CD4-positive, alpha-beta T cell treated with Interleukin-12 subunit alpha and Interleukin-12 subunit beta, for 1 hour (primary cell): ENCODE results near the gene ABCD2.
"Not testable (repeated sequence)": the region's sequence is repeated elsewhere in the genome, so short reads cannot be mapped to it uniquely, and the experiment has no call there.

Experiments used
- DNase-seq: peaks from one replicate; pipeline ENCODE4 v3.0.0-alpha.2; 2020

Gene ABCD2

GRCh38 chr12:39619660-39620433, at the start of gene ABCD2:
Gene ABCD2, minus strand, starts transcription at chr12:39619803. Its CDS starts 188 bp downstream, at chr12:39619615.
- DNase-seq: peak; percentile 88

- no peak for DNase-seq
Observed at GRCh38 chr12:39660101-39660500, 40.5 kb upstream of the ABCD2 start.

DNA sequence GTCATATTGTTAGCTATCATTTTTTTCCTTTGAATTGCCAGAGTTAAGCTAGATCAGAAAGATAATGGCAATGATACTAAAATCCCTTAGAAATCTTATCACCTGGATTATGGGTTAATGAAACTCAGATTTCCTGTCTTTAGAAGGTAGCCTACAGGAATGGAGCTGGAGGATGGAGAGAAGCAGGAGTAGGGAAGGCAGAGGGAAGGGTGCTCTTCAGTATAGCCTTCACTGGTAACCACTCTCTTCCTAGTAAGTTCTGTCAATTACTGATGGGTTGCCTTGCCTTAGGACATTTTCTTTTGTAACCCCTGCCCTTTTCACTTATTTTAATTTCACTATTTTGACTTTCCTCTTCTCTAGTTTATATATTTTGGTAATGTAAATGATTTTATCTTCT, 27.8 kb upstream of the ABCD2 start:
- DNase-seq: no peak

DNA sequence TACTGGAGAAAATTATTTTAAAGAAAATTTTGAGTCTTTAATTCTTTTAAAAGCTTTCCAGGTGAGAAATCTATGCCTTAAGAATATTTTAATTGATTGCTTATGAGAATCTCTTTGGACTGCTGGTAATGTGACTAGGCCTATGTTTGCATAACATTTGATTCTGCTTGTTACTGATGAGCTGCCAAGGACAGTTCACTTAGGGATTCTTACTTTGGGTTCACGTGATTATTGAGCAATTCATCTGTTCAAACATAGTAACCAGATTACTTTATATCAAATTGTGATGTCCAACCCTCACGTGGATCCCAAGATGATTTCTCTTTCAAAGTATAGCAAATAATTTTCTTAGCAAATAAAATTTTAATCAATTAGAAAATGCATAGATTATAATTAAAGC, 27.4 kb upstream of the ABCD2 start:
- no peak for DNase-seq

DNA sequence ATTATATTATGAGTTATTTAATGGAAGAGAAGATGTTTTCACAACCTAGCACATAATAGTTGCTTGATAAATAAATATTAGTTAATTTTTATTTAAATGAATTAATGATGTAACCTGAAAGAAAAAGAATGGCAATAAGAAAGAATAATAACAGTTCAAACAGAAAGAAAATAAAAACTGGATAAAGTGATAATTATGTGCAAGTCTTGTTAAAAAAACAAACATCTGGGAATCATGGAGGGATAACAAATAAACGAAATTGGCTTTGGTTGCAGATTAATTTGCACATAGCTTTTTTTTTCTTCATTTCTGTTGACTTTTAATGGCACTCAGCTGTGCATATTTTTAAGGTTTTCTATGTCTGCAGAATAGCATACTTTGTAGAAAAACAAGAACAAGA, 23.4 kb upstream of the ABCD2 start:
- no peak for DNase-seq

DNA sequence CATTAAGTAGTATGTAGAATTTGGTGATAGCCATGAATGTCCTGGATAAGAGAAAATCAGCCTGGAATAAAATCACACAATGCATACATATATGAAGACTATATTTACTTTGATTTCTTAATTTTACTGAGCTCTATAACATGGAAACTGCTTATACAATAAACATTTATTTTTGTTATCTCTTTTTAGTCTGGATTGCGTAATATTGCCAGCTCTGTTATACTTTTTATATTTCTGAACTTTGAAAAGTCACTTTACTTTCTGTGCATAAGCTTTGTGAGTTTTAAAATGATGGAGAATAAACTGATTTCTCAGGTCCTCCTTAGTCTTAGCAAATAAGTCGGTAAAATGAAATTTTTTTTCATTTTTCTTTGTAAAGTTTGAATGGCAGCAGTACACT, 19.2 kb upstream of the ABCD2 start:
- DNase-seq: no peak

- DNase-seq: no peak
Observed at GRCh38 chr12:39638178-39638577, 18.6 kb upstream of the ABCD2 start.

DNA sequence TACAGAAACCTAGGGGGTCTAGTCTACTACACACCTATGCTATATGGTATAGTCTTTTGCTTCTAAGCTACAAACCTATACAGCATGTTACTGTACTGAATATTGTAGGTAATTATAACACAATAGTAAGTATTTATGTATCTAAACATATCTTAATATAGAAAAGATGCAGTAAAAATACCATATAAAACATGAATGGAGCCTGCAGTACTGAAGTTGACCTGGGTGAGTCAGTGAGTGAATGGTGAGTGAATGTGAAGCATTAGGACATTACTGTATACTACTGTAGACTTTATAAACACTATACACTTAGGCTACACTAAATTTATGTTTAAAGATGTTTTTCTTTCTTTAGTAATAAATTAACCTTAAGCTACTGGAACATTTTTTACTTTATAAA, 13.1 kb upstream of the ABCD2 start:
- no peak for DNase-seq

DNA sequence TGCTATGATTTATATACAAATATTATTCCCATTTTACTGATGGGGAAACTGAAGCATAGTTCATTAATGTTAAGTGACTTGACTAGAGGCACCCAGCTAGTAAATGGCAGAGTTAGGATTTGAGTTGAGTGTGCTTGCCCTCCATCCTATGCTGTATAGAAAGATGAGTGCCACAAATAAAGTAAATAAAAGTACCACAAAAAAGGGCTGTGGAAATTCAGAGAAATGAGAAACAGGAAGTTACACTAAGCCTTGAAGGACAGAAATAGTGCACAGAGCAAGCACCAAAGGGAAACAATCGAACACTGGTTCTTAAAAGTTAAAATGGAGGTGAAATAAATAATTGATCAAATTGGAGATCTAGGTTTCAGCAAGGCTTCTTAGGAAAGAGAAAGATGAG, 9.2 kb upstream of the ABCD2 start:
- peak; percentile 62 for DNase-seq

DNA sequence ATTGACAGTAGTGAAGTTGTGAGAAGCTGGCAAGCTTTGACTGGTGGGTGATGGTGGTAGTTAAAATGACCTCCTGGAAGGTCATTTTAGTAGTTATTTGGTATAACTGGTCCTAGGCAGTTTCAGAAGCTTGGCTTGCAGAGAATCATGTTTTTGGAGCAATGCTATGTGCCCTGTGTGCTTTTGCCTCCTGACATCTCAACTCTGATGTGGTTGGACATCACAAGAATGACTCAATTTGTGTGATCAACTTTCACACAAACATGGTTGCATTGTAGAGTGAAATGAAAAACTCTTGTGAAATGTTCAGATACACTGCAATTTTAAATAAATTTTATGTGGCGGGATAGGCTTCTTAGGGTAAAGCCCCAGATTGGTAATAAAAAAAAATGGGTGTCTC, 8.3 kb upstream of the ABCD2 start:
- DNase-seq: no peak

- no peak for DNase-seq
Observed at GRCh38 chr12:39626033-39626814, 6.6 kb upstream of the ABCD2 start.

DNA sequence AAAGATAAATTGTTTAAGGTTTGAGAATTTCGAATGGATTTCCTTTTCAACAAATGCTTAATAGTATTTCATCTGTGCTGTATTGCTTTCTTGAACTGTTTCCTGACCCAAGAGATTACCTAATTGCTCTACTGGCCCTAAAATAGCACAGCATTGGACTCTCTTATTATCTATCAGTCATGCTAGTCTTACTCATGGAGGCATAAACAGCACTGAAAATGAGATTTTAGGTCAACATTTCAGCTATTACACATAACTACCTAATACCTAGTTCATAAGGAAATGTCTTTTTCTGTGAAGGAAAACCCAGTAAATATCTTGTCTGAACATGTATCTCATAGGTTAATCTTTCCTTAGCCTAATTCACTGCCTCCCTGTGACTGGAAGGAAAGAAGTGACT, 4.3 kb upstream of the ABCD2 start:
- DNase-seq: no peak

GRCh38 chr12:39623160-39623559, 3.6 kb upstream of the ABCD2 start:
- not testable (repeated sequence) for DNase-seq

- DNase-seq: peak; percentile 35
Observed at GRCh38 chr12:39622306-39622705, 2.7 kb upstream of the ABCD2 start.

DNA sequence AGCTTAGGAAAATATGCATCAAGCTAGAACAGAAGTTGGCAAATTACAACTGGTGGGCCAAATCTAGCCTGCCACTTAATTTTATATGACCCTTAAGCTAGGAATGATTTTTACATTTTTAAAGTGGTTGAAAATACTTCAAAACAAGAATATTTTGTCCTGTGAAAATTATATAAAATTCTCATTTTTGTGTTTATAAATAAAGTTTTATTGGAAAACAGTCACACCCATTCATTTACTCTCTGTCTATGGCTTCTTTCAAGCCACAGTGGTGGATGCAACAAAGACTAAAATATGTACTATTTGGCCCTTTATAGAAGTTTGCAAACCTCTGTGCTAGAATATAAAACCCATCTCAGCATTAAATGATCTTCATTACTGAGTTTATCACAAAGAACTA, 2.1 kb upstream of the ABCD2 start:
- no peak for DNase-seq

DNA sequence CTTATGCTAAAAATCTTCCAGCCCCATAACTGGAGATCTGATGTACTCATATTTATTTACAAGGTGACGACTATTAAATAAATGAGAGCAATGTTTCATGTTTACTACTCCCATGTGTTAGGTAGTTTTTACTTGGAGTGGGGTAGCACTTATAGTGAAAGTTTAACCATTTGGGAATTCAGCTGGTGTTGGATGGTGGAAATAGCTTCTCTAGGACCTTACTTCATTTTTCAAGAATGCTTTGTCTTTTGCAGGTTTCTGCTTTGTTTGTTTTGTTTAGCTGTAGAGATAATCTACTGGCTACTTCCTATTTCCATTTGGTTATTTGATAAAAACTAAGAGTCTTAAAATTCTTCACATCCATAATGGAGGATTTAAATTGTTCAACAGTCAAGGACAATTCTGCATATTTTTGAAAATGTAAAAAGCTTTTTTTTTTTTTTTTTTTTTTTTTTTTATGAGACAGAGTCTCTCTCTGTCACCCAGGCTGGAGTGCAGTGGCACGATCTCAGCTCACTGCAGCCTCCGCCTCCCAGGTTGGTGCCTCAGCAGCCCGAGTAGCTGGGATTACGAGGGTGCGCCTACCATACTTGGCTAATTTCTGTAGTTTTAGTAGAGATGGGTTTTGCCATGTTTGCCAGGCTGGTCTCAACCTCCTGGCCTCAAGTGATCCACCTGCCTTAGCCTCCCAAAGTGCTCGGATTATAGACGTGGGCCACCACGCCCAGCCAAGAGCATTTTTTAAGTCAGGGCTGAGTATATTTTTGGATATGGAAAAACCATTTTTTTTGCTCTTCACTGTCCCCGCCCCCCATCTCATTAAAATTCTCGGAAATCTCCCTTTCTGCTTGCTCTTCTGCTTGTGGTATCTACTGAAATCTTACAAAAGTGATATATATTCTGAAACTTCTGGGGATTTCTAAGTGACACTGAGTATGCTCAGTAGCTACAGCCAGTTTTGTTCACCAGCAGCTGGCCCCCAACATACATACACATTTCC, 1.4 kb upstream of the ABCD2 start:
- peak; percentile 58 for DNase-seq

DNA sequence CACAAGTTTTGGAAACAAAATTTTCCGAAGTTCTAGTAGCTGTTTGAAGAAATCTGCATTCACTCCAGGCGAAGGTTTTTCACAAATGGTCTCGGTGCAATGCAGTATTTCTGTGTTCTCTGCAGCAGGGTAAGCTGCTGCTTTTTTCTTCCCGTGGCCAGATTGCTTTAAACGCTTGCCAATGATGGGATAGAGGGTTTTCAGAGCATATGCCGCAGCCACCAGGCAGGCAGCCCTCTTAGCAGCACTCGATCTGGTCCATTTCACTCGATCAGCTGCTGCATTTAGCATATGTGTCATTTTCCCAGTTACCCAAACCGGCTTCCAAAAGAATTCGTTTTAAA, 315 bp downstream of the ABCD2 start:
- no peak for DNase-seq

DNA sequence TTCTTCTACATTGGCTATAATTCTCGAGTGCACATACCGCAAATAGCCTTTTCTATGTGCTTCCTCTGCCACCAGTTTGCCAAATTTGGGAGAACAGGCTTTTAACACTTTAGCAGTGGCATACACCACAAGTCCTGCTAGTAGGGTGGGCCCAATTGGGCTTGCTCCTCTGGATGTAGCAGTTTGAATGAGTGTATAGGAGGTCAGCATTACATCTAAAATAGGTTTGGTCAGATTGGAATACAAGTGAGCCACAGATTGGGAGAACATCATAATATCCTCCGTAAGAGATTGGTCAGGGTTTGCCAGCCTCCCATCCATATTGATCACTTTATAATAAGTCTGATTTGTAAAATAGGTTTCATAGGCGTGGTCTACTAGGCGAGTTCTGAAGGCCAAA, 902 bp downstream of the ABCD2 start:
- no peak for DNase-seq

DNA sequence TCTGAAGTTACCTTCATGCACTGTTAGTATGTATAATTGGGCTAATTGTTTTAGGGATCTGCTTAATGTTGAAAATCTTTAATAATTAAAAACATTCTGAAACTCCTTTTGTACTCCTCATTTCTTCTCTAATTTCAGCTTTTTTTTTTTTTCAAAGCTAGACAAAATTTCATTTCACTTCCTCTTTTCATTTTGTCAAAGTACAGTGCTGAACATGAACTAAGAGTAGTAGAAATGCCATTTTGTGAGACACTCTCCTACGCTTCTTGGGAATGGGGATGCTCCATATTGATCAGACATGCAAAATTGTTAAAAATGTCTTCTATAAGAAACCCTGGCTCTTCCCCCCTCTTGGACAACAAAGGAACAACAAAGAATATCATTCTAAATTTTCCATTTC, 1.7 kb downstream of the ABCD2 start:
- DNase-seq: no peak

GRCh38 chr12:39616666-39617065, 2.9 kb downstream of the ABCD2 start:
- no peak for DNase-seq

DNA sequence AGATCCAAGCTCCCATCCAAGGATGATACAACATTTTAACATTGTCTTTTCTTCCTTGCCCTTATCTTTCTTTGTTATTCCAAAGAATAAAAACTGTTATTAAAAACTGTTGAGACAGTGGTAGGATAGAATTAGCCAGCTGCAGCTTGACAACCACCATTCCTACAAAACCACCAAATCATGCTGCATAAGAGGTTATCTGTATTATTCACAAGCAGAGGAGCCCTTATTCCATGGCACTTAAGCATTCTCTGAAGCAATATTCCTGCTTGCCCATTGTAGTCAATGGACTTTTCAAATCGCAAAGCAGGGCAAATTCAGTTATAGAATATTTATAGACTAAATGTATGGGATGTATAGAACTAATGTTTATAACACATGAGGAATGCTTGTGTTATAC, 3.4 kb downstream of the ABCD2 start:
- DNase-seq: no peak

DNA sequence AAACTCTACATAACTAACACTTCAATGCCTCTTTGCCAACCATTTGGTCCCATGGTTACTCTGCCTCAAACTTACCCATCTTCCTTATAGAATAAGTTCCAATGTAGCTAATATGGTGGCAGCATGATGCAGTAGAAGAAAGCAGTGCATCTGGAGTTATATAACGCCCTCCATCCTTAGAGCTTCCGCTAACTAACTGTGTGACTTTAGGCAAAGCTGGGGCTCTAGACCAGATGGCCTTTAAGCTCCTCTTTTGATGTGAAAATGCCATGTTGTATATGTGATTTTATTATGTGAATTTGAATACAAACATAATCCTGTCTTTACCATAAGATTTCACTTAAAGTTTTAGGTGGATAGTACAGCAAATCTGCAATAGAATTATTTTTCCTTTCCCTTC, 6.1 kb downstream of the ABCD2 start:
- DNase-seq: no peak

DNA sequence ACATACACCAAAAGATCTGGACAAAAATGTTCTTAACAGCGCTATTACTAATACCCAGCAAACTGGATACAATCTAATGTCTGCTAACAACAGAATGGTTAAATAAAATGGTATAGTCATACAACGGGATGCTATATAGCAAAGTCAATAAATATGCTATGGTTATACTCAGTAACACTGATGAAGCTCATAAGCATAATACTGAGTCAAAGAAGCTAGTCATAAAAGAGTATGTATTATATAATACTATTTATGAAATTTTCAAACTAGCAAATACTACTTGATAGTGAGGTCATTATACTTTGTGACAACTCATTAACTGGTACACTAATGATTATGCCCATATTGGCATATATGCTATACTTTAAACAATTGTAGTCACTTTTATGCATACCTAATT, 7.4 kb downstream of the ABCD2 start:
- DNase-seq: no peak
